ENCODE data around the gene DBF4B.
"Not testable (repeated sequence)": the region's sequence is repeated elsewhere in the genome, so short reads cannot be mapped to it uniquely, and the experiment has no call there.

Gene DBF4B

DNA sequence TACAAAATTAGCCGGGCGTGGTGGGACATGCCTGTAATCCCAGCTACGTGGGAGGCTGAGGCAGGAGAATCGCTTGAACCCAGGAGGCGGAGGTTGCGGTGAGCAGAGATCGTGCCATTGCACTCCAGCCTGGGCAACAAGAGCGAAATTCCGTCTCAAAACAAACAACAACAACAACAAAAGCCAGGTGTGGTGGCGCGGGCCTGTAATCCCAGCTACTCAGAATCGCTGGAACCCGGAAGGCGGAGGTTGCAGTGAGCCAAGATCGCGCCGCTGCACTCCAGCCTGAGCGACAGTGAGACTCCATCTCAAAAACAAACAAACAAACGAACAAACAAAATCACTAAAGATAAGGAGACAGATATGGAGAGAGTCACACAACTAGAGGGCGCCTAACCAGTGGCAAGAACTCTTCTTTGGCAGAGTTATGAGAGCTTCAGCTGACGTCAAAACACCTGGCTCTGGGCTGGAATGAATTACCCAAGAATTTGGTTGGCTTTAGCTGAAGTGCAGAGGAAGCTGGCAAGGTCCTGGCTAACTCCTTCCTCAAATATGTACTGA, 17.6 kb upstream of the DBF4B start:
- not testable (repeated sequence) for H3K4me3 ChIP-seq (ENCODE audit: control insufficient read depth, low read depth, low read length)
- TF ChIP-seq, protein P1, sequence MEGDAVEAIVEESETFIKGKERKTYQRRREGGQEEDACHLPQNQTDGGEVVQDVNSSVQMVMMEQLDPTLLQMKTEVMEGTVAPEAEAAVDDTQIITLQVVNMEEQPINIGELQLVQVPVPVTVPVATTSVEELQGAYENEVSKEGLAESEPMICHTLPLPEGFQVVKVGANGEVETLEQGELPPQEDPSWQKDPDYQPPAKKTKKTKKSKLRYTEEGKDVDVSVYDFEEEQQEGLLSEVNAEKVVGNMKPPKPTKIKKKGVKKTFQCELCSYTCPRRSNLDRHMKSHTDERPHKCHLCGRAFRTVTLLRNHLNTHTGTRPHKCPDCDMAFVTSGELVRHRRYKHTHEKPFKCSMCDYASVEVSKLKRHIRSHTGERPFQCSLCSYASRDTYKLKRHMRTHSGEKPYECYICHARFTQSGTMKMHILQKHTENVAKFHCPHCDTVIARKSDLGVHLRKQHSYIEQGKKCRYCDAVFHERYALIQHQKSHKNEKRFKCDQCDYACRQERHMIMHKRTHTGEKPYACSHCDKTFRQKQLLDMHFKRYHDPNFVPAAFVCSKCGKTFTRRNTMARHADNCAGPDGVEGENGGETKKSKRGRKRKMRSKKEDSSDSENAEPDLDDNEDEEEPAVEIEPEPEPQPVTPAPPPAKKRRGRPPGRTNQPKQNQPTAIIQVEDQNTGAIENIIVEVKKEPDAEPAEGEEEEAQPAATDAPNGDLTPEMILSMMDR (conservative IDR thresholded peaks at IDR 0.05; ENCODE audit: control insufficient read depth, insufficient read depth, low read depth, low read length), result peak; percentile 20
- DNase-seq (ENCODE audit: low read depth), result peak; percentile 42

- TF ChIP-seq, protein P1 (conservative IDR thresholded peaks at IDR 0.05; ENCODE audit: control insufficient read depth, insufficient read depth, low read depth, low read length), result no peak
- DNase-seq (ENCODE audit: low read depth), result no peak
- no peak overlapping the region for H3K4me3 ChIP-seq (ENCODE audit: control insufficient read depth, low read depth, low read length)
These were observed 14.9 kb upstream of the DBF4B start for GRCh38 chr17:44693609-44694008.

GRCh38 chr17:44700288-44700687, 8.2 kb upstream of the DBF4B start:
- H3K4me3 ChIP-seq (ENCODE audit: control insufficient read depth, low read depth, low read length); DNase-seq (ENCODE audit: low read depth): not testable (repeated sequence)

GRCh38 chr17:44707755-44708400, 587 bp upstream of the DBF4B start:
- H3K4me3 ChIP-seq (ENCODE audit: control insufficient read depth, low read depth, low read length), result peak overlapping the region; percentile 96
- no peak for DNase-seq (ENCODE audit: low read depth)
- TF ChIP-seq, protein P1 (conservative IDR thresholded peaks at IDR 0.05; ENCODE audit: control insufficient read depth, insufficient read depth, low read depth, low read length), result no peak

- H3K4me3 ChIP-seq (ENCODE audit: control insufficient read depth, low read depth, low read length), result no peak overlapping the region
- TF ChIP-seq, protein P1 (conservative IDR thresholded peaks at IDR 0.05; ENCODE audit: control insufficient read depth, insufficient read depth, low read depth, low read length), result no peak
These were observed 11.0 kb downstream of the DBF4B start for GRCh38 chr17:44719444-44719843.

DNA sequence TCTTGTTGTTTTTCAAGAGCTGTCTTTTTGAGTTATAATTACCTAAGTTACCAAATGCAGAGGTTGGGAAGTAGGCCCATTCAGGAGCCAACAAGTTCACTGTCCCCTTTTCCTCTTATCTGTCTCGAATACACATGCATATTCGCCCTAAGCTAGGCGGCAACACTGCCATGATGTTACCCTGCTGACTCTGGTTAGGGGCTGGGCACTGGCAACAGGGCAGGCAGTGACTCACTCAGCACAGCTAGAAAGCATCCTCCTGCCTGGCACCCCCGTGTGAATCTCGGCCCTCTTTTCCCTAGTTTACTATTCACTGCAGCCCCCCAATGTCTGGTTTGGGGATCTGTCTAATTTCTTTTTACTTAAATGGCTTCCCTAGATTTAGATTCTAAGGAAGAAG, 13.8 kb downstream of the DBF4B start:
- no peak for DNase-seq (ENCODE audit: low read depth)
- H3K4me3 ChIP-seq (ENCODE audit: control insufficient read depth, low read depth, low read length), result no peak overlapping the region
- TF ChIP-seq, protein P1 (conservative IDR thresholded peaks at IDR 0.05; ENCODE audit: control insufficient read depth, insufficient read depth, low read depth, low read length), result no peak

More at GRCh38 chr17:44719444-44719843, 11.0 kb downstream of the DBF4B start:
- DNase-seq (ENCODE audit: low read depth), result no peak

- DNase-seq (ENCODE audit: low read depth); H3K4me3 ChIP-seq (ENCODE audit: control insufficient read depth, low read depth, low read length): not testable (repeated sequence)
These were observed 17.7 kb downstream of the DBF4B start for GRCh38 chr17:44726121-44726520.

- peak; percentile 5 for DNase-seq (ENCODE audit: low read depth)
- TF ChIP-seq, protein P1 (conservative IDR thresholded peaks at IDR 0.05; ENCODE audit: control insufficient read depth, insufficient read depth, low read depth, low read length), result peak; percentile 15
- no peak overlapping the region for H3K4me3 ChIP-seq (ENCODE audit: control insufficient read depth, low read depth, low read length)
These were observed 25.3 kb downstream of the DBF4B start for GRCh38 chr17:44733753-44734152.

All from fibroblast of mammary gland (primary cell).